Mesendoderm (in vitro differentiated cells): Measurements from ENCODE around the gene FAM78A.

ENCODE experiments used
- DNase-seq: peaks from one replicate; pipeline ENCODE4 v3.0.0; 2013
- H2AK5ac ChIP-seq: 2 replicates; pipeline ENCODE4 v1.6.1; 2013; ENCODE audit warnings: low read length, inconsistent platforms
- H2BK120ac ChIP-seq: 2 replicates; pipeline ENCODE4 v1.6.1; 2013; ENCODE audit warnings: low read depth, mild to moderate bottlenecking, low read length, moderate library complexity, mixed read lengths
- H2BK15ac ChIP-seq: replicated peaks from 2 replicates; pipeline ENCODE4 v1.6.1; 2013; ENCODE audit warnings: low read depth, mild to moderate bottlenecking, moderate library complexity
- H2BK5ac ChIP-seq: 2 replicates; pipeline ENCODE4 v1.6.1; 2013; ENCODE audit warnings: low read length, inconsistent platforms
- H3K18ac ChIP-seq: 2 replicates; pipeline ENCODE4 v1.6.1; 2013; ENCODE audit warnings: mild to moderate bottlenecking, low read length, mixed read lengths
- H3K23ac ChIP-seq: one replicate; pipeline ENCODE4 v1.6.1; 2013; ENCODE audit warnings: low read length
- H3K27ac ChIP-seq: 2 replicates; pipeline ENCODE4 v1.5.1; 2013; ENCODE audit warnings: low read depth, mild to moderate bottlenecking, inconsistent platforms, low read length, moderate library complexity
- H3K27me3 ChIP-seq: 2 replicates; pipeline ENCODE4 v1.6.1; 2013; ENCODE audit warnings: low read length, control low read depth, mild to moderate bottlenecking, inconsistent platforms; ENCODE audit not compliant: insufficient read depth, poor library complexity
- H3K36me3 ChIP-seq: 2 replicates; pipeline ENCODE4 v1.6.1; 2013; ENCODE audit warnings: low read length, inconsistent platforms; ENCODE audit not compliant: control insufficient read depth, insufficient read depth
- H3K4ac ChIP-seq: one replicate; pipeline ENCODE4 v1.6.1; 2013; ENCODE audit warnings: low read depth, mild to moderate bottlenecking, low read length, moderate library complexity
- H3K4me1 ChIP-seq: 2 replicates; pipeline ENCODE4 v1.6.1; 2013; ENCODE audit warnings: low read depth, low read length, inconsistent platforms; ENCODE audit not compliant: control insufficient read depth
- H3K4me2 ChIP-seq: 2 replicates; pipeline ENCODE4 v1.6.1; 2013; ENCODE audit warnings: low read length
- H3K4me3 ChIP-seq: 2 replicates; pipeline ENCODE4 v1.5.1; 2013; ENCODE audit warnings: mild to moderate bottlenecking, low read length
- H3K56ac ChIP-seq: one replicate; pipeline ENCODE4 v1.6.1; 2013; ENCODE audit warnings: low read length
- H3K79me1 ChIP-seq: 2 replicates; pipeline ENCODE4 v1.6.1; 2013; ENCODE audit warnings: low read length, inconsistent platforms
- H3K79me2 ChIP-seq: 2 replicates; pipeline ENCODE4 v1.6.1; 2013; ENCODE audit warnings: mild to moderate bottlenecking, low read length; ENCODE audit not compliant: control insufficient read depth, insufficient read depth
- H3K9ac ChIP-seq: 2 replicates; pipeline ENCODE4 v1.6.1; 2013; ENCODE audit warnings: low read length, inconsistent platforms
- H4K5ac ChIP-seq: one replicate; pipeline ENCODE4 v1.6.1; 2013; ENCODE audit warnings: low read length
- H4K8ac ChIP-seq: one replicate; pipeline ENCODE4 v1.6.1; 2013; ENCODE audit warnings: low read depth, mild to moderate bottlenecking, control low read depth, low read length, moderate library complexity
- WGBS: extraction: QIAGEN DNeasy Blood & Tissue Kit; methylation state at CpG from one replicate; pipeline ENCODE4 v1.1.7; 2013; ENCODE audit warnings: low lambda C conversion rate, missing lambda C conversion rate; ENCODE audit not compliant: insufficient coverage; ENCODE audit errors: extremely low coverage; 5-methylcytosine and 5-hydroxymethylcytosine counted together

FAM78A gene

DNA sequence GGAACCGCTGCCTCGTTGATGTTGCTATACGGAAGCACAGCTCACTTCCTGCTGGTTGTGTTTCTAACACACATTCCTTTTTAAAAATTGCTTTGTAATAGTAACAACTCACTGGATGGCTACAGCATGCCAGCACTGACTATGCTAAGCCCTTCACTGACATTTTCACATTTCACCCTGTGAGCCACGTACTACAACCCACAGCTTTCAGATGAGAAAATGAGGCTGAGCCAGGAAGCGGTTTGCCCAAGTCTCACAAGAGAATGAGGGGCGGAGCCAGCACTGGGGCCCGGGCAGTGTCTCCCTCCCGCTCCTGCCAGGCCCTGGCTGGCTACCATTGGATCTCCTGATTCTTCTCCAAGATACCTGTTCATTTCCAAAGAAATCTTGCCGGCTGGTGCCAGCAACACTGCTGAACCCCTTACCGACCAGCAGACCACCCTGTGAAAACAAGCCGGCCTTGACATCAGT lies 38.3 kb downstream of the FAM78A start:
- DNase-seq: peak; percentile 67
- Histone ChIP-seq H2BK15ac (no peak overlapping the region), H2BK5ac (no peak overlapping the region), H2BK120ac (no peak overlapping the region), H3K27me3 (no peaks in the 10 kb centered on the region), H3K4ac (no peak overlapping the region), H3K27ac (no peak overlapping the region), H3K79me1 (no peaks in the 10 kb centered on the region), H3K4me1 (peaks cover 9% of the 10 kb centered on the region), H4K8ac (no peak overlapping the region), H3K79me2 (no peaks in the 10 kb centered on the region), H3K9ac (no peak overlapping the region), H3K56ac (peak overlapping the region; percentile 49), H2AK5ac (no peak overlapping the region), H3K23ac (no peak overlapping the region), H3K36me3 (peaks cover 8% of the 10 kb centered on the region), H3K4me3 (no peak overlapping the region), H3K18ac (no peak overlapping the region), H4K5ac (no peak overlapping the region), H3K4me2 (no peak overlapping the region)
- no CpG with 5 or more reads among the region's 11 CpGs for WGBS

DNA sequence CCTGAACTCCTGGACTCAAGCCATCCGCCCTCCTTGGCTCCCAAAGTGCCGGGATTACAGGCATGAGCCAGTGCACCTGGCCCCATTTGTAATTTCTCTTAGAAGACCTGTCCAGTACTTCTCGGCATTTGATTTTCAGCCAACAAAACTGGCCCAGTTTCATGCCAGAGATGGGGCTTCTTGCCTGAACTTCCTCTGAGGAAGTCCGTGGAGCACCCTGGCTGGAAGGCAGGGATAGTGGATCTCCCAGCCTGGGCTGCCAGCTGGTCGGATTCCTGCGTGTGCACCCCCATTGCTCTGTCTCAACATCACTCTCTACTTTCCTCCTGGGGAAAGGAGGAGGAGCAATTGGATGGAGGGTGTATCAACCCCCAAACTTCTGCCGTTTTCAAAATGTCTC lies 39.0 kb downstream of the FAM78A start:
- Histone ChIP-seq H3K79me1 (no peaks in the 10 kb centered on the region), H3K56ac (no peak overlapping the region), H3K4ac (no peak overlapping the region), H2BK120ac (no peak overlapping the region), H2AK5ac (no peak overlapping the region), H3K18ac (no peak overlapping the region), H3K27ac (no peak overlapping the region), H3K9ac (no peak overlapping the region), H3K36me3 (peaks cover 8% of the 10 kb centered on the region), H3K79me2 (no peaks in the 10 kb centered on the region), H3K4me2 (no peak overlapping the region), H4K8ac (no peak overlapping the region), H2BK5ac (no peak overlapping the region), H3K27me3 (no peaks in the 10 kb centered on the region), H3K23ac (no peak overlapping the region), H3K4me3 (no peak overlapping the region), H2BK15ac (no peak overlapping the region), H4K5ac (no peak overlapping the region), H3K4me1 (peaks cover 9% of the 10 kb centered on the region)
- no peak for DNase-seq
- WGBS: no CpG with 5 or more reads among the region's 7 CpGs

DNA sequence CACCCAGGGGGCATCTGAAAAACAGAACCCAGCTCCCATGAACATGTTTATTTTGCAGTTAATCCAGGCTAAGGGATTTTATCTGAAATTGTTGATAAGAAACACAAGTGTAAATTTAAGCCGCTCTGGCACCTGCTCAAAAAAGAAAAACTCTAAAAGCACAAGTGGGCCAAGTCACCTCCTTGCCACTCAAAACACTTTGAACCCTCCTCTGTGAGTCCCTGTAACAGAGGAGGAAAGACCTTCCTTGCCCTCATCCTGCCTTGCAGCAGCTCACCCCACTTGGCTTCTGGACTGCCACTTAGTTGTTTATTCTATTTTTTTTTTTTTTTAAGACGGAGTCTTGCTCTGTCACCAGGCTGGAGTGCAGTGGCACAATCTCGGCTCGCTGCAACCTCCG lies 39.5 kb downstream of the FAM78A start:
- WGBS: no CpG with 5 or more reads among the region's 5 CpGs
- H3K4ac ChIP-seq: no peak overlapping the region
- H2BK120ac ChIP-seq: no peak overlapping the region
- H3K27me3 ChIP-seq: no peaks in the 10 kb centered on the region
- no peak for DNase-seq
- H3K4me3 ChIP-seq: no peak overlapping the region
- H3K79me2 ChIP-seq: no peaks in the 10 kb centered on the region
- H3K36me3 ChIP-seq: peaks cover 8% of the 10 kb centered on the region
- H2BK15ac ChIP-seq: no peak overlapping the region
- H3K9ac ChIP-seq: no peak overlapping the region
- H2BK5ac ChIP-seq: no peak overlapping the region
- H4K8ac ChIP-seq: no peak overlapping the region
- H4K5ac ChIP-seq: no peak overlapping the region
- no peak overlapping the region for H3K56ac ChIP-seq
- H3K4me2 ChIP-seq: no peak overlapping the region
- H3K4me1 ChIP-seq: peaks cover 9% of the 10 kb centered on the region
- H3K79me1 ChIP-seq: no peaks in the 10 kb centered on the region
- H3K18ac ChIP-seq: no peak overlapping the region
- H3K27ac ChIP-seq: no peak overlapping the region
- H2AK5ac ChIP-seq: no peak overlapping the region
- H3K23ac ChIP-seq: no peak overlapping the region

DNA sequence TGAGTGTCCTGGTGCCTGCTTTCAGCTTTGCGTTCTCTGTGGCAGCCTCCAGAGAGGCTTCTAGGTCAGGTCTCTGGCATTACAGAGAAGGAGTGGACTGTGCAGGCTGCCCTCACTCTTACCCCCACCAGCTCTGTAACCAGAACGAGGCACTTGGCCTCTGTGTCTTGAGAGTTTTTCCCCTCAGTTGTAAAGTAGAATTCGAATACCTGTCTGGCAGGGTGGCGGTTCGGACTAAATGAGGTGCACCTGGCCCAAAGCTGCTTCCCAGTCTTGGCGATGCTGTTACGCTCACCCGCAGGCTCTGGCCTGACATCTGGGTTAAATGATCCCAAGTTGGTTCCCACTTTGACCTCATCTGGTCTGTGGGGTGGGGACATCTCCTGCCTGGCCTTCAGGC lies 40.1 kb downstream of the FAM78A start:
- Histone ChIP-seq H3K18ac (no peak overlapping the region), H3K9ac (no peak overlapping the region), H3K4me2 (no peak overlapping the region), H2BK5ac (no peak overlapping the region), H3K79me1 (no peaks in the 10 kb centered on the region), H4K5ac (no peak overlapping the region), H3K36me3 (peaks cover 8% of the 10 kb centered on the region), H3K23ac (no peak overlapping the region), H3K4me3 (no peak overlapping the region), H2AK5ac (no peak overlapping the region), H3K27ac (no peak overlapping the region), H3K4ac (no peak overlapping the region), H3K27me3 (no peaks in the 10 kb centered on the region), H3K4me1 (peaks cover 9% of the 10 kb centered on the region), H4K8ac (no peak overlapping the region), H2BK15ac (no peak overlapping the region), H2BK120ac (no peak overlapping the region), H3K56ac (no peak overlapping the region), H3K79me2 (no peaks in the 10 kb centered on the region)
- DNase-seq: no peak
- no CpG with 5 or more reads among the region's 8 CpGs for WGBS

DNA sequence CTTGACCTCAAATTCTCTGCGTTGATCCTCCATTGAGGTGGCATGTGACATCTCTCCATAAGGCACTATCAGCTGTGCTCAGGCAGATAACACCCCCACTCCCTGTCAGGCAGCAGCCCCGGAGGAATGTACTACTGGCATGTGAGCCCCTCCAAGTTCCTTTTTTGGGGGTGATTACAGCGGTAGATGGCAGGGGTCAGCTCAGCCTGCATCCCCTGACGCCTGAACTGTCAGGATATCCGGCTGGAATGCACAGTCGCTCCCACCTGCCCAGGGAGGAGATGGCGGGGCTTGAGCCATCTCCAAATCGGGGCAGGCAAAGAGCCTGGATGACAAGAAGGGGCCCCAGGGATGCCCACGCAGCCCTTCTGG lies 40.8 kb downstream of the FAM78A start:
- no peak overlapping the region for H3K4me3 ChIP-seq
- H2BK5ac ChIP-seq: no peak overlapping the region
- no peak overlapping the region for H3K18ac ChIP-seq
- H2AK5ac ChIP-seq: no peak overlapping the region
- H3K36me3 ChIP-seq: peaks cover 8% of the 10 kb centered on the region
- H3K27me3 ChIP-seq: no peaks in the 10 kb centered on the region
- DNase-seq: no peak
- H3K27ac ChIP-seq: no peak overlapping the region
- H3K4ac ChIP-seq: no peak overlapping the region
- H3K4me1 ChIP-seq: peaks cover 9% of the 10 kb centered on the region
- H3K23ac ChIP-seq: no peak overlapping the region
- no peak overlapping the region for H4K8ac ChIP-seq
- H3K4me2 ChIP-seq: no peak overlapping the region
- no peak overlapping the region for H4K5ac ChIP-seq
- no peak overlapping the region for H2BK15ac ChIP-seq
- no peak overlapping the region for H3K56ac ChIP-seq
- no peaks in the 10 kb centered on the region for H3K79me1 ChIP-seq
- H3K79me2 ChIP-seq: no peaks in the 10 kb centered on the region
- no peak overlapping the region for H3K9ac ChIP-seq
- no peak overlapping the region for H2BK120ac ChIP-seq
- WGBS: no CpG with 5 or more reads among the region's 9 CpGs

DNA sequence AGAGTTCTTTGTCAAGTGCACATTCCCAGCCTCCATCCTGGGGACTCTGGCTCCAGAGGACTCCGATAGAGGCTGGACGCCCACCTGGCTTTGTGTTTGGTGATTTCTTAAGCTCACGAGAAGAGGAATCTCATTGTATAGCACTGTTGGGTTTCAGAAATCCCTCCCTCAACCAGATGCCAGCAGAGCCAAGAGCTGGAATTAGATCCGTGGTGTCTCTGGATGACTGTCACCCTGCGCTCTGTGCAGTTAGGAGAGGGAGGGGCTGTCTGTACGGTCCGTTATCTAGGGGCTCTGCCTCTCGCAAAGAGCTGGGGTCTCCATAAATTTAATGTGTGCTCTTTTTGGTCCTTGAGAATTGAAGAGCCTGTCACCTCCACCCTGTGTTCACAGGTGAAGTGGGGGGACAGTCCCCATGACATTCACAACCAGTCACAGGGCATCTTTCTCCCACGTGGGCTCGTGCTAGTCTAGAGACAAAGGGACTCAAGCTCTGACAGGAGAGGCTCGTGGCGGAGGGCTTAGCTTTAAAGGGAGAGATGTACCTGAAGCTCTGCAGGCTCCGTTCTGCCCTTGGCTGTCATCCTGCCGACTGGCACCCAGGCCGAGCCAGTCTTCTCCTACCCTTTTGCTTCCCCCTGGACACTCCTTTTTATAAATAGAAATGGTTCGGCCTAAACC lies 41.4 kb downstream of the FAM78A start:
- Histone ChIP-seq H4K8ac (no peak overlapping the region), H3K79me1 (no peaks in the 10 kb centered on the region), H3K9ac (no peak overlapping the region), H3K79me2 (no peaks in the 10 kb centered on the region), H2BK5ac (no peak overlapping the region), H2AK5ac (no peak overlapping the region), H3K56ac (no peak overlapping the region), H3K27ac (no peak overlapping the region), H2BK120ac (no peak overlapping the region), H3K4me1 (peaks cover 9% of the 10 kb centered on the region), H3K4ac (no peak overlapping the region), H3K4me3 (no peak overlapping the region), H3K27me3 (no peaks in the 10 kb centered on the region), H3K18ac (no peak overlapping the region), H3K4me2 (no peak overlapping the region), H4K5ac (no peak overlapping the region), H3K36me3 (peaks cover 8% of the 10 kb centered on the region), H2BK15ac (no peak overlapping the region), H3K23ac (no peak overlapping the region)
- WGBS: no CpG with 5 or more reads among the region's 16 CpGs
- no peak for DNase-seq
